ENCODE data around the gene DDX3X. TPM values are rescaled to one million over a fixed set of nuclear protein-coding genes. Genes with fewer than 3 reads are reported as not detected.

DDX3X gene
- total RNA-seq, result 204 and 237 TPM in 2 replicates

DNA sequence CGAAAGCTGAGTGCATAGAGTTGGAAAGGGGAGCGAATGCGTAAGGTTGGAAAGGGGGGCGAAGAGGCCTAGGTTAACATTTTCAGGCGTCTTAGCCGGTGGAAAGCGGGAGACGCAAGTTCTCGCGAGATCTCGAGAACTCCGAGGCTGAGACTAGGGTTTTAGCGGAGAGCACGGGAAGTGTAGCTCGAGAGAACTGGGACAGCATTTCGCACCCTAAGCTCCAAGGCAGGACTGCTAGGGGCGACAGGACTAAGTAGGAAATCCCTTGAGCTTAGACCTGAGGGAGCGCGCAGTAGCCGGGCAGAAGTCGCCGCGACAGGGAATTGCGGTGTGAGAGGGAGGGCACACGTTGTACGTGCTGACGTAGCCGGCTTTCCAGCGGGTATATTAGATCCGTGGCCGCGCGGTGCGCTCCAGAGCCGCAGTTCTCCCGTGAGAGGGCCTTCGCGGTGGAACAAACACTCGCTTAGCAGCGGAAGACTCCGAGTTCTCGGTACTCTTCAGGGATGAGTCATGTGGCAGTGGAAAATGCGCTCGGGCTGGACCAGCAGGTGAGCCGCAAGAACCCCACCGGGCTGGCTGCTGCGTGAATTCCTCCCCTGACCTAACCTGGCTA lies at the start of gene DDX3X:
Gene DDX3X, plus strand, starts transcription at position 419 of the 619 bp plus-strand sequence. Its CDS starts 91 bp downstream, at position 510.

Other genes with a start within 250 kb of the DDX3X start
- 110 and 111 TPM in 2 replicates for gene USP9X, start 248.7 kb upstream of the DDX3X start, total RNA-seq
- under 0.01 TPM in 1 of 2 replicates, not detected in the other for gene NYX, start 113.2 kb downstream of the DDX3X start, total RNA-seq

Measured in smooth muscle cell of bladder (primary cell).